ENCODE data around the gene HEY2. TPM values are rescaled to one million over a fixed set of nuclear protein-coding genes. Genes with fewer than 3 reads are reported as not detected.
A peak's percentile ranks its signal among the peaks of the same experiment; 100 is the strongest.
"Not testable (repeated sequence)": the region's sequence is repeated elsewhere in the genome, so short reads cannot be mapped to it uniquely, and the experiment has no call there.

The HEY2 gene
- polyA plus RNA-seq (ENCODE audit: insufficient read length in 3 of 3) = 1 to 10 TPM; 7.6 to 7.8 (median 7.7) TPM

- peak in 2 of 3 donors; percentile 72 to 82 for DNase-seq (ENCODE audit: low read depth in 3 of 3, low spot score in 2 of 3)
Observed at GRCh38 chr6:125749173-125749864, at the start of gene HEY2. HEY2 (plus strand) TSS chr6:125749632; CDS start chr6:125749777, 145 bp downstream.

- no peak for DNase-seq (ENCODE audit: low read depth in 3 of 3, low spot score in 2 of 3)
Observed at GRCh38 chr6:125700581-125701353, 48.7 kb upstream of the HEY2 start.

GRCh38 chr6:125701354-125701668, 48.1 kb upstream of the HEY2 start:
- DNase-seq (ENCODE audit: low read depth in 3 of 3, low spot score in 2 of 3) = no peak

- not testable (repeated sequence) for DNase-seq (ENCODE audit: low read depth in 3 of 3, low spot score in 2 of 3)
Observed at GRCh38 chr6:125703882-125704281, 45.5 kb upstream of the HEY2 start.

GRCh38 chr6:125707615-125708243, 41.7 kb upstream of the HEY2 start:
- no peak for DNase-seq (ENCODE audit: low read depth in 3 of 3, low spot score in 2 of 3)

- no peak for DNase-seq (ENCODE audit: low read depth in 3 of 3, low spot score in 2 of 3)
Observed at GRCh38 chr6:125711013-125711675, 38.3 kb upstream of the HEY2 start.

GRCh38 chr6:125714441-125715090, 34.9 kb upstream of the HEY2 start:
- no peak for DNase-seq (ENCODE audit: low read depth in 3 of 3, low spot score in 2 of 3)

GRCh38 chr6:125717120-125717731, 32.2 kb upstream of the HEY2 start:
- DNase-seq (ENCODE audit: low read depth in 3 of 3, low spot score in 2 of 3) = no peak

GRCh38 chr6:125718109-125718508, 31.3 kb upstream of the HEY2 start:
- no peak for DNase-seq (ENCODE audit: low read depth in 3 of 3, low spot score in 2 of 3)

GRCh38 chr6:125722886-125723285, 26.5 kb upstream of the HEY2 start:
- DNase-seq (ENCODE audit: low read depth in 3 of 3, low spot score in 2 of 3) = no peak

GRCh38 chr6:125727216-125727615, 22.2 kb upstream of the HEY2 start:
- no peak for DNase-seq (ENCODE audit: low read depth in 3 of 3, low spot score in 2 of 3)

GRCh38 chr6:125728739-125729138, 20.7 kb upstream of the HEY2 start:
- DNase-seq (ENCODE audit: low read depth in 3 of 3, low spot score in 2 of 3) = no peak

- DNase-seq (ENCODE audit: low read depth in 3 of 3, low spot score in 2 of 3) = no peak
Observed at GRCh38 chr6:125729983-125730382, 19.4 kb upstream of the HEY2 start.

GRCh38 chr6:125732398-125732797, 17.0 kb upstream of the HEY2 start:
- DNase-seq (ENCODE audit: low read depth in 3 of 3, low spot score in 2 of 3) = no peak

- no peak for DNase-seq (ENCODE audit: low read depth in 3 of 3, low spot score in 2 of 3)
Observed at GRCh38 chr6:125733516-125734300, 15.7 kb upstream of the HEY2 start.

GRCh38 chr6:125738276-125738675, 11.2 kb upstream of the HEY2 start:
- no peak for DNase-seq (ENCODE audit: low read depth in 3 of 3, low spot score in 2 of 3)

- no peak for DNase-seq (ENCODE audit: low read depth in 3 of 3, low spot score in 2 of 3)
Observed at GRCh38 chr6:125739364-125739763, 10.1 kb upstream of the HEY2 start.

GRCh38 chr6:125741336-125741735, 8.1 kb upstream of the HEY2 start:
- DNase-seq (ENCODE audit: low read depth in 3 of 3, low spot score in 2 of 3) = no peak

- DNase-seq (ENCODE audit: low read depth in 3 of 3, low spot score in 2 of 3) = no peak
Observed at GRCh38 chr6:125742024-125742423, 7.4 kb upstream of the HEY2 start.

All from right renal cortex interstitium (tissue), 3 donors.